GM12892 (cell line): ENCODE measurements around the gene RYK.

Experiments
- POLR2A ChIP-seq: IDR thresholded peaks from 2 replicates; pipeline ENCODE4 v1.6.1; 2011; ENCODE audit warnings: low read depth, low read length, control low read depth
- POLR2AphosphoS5 ChIP-seq: IDR thresholded peaks from 2 replicates; pipeline ENCODE4 v1.6.1; 2011; ENCODE audit warnings: low read depth, low read length, control low read depth

DNA sequence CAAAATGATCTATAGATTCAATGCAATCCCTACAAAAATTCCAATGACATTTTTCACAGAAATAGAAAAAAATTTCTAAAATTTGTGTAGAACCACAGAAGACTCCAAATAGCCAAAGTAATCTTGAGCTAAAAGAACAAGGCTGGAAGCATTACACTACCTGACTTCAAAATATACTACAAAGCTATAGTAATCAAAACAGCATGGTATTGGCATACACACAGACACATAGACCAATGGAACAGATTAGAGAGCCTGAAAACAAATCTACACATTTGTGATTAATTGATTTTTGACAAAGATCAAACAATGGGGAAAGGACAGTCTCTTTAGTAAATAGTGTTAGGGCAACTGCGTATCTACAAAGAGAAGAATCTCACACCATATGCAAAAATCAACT is 45.3 kb upstream of the RYK start:
- no peak for TF ChIP-seq POLR2A
- no peak for TF ChIP-seq POLR2AphosphoS5
